Renal pelvis (tissue), 4 donors: Measurements from ENCODE around the gene NISCH. TPM values are rescaled to one million over a fixed set of nuclear protein-coding genes. Genes with fewer than 3 reads are reported as not detected.

Experiments used
- DNase-seq: peaks from one replicate; pipeline ENCODE4 v3.0.0-alpha.2; 2013
- polyA plus RNA-seq, 3 donors: library from polyadenylated mRNA; unstranded; fragments of 120-200 nt; gene quantifications; one replicate each; pipeline ENCODE4 v1.2.1, GENCODE V29; 2013; ENCODE audit not compliant: insufficient read length in 3 of 3

The NISCH gene
- polyA plus RNA-seq, 3 donors: 112 to 148 (median 133) TPM

DNA sequence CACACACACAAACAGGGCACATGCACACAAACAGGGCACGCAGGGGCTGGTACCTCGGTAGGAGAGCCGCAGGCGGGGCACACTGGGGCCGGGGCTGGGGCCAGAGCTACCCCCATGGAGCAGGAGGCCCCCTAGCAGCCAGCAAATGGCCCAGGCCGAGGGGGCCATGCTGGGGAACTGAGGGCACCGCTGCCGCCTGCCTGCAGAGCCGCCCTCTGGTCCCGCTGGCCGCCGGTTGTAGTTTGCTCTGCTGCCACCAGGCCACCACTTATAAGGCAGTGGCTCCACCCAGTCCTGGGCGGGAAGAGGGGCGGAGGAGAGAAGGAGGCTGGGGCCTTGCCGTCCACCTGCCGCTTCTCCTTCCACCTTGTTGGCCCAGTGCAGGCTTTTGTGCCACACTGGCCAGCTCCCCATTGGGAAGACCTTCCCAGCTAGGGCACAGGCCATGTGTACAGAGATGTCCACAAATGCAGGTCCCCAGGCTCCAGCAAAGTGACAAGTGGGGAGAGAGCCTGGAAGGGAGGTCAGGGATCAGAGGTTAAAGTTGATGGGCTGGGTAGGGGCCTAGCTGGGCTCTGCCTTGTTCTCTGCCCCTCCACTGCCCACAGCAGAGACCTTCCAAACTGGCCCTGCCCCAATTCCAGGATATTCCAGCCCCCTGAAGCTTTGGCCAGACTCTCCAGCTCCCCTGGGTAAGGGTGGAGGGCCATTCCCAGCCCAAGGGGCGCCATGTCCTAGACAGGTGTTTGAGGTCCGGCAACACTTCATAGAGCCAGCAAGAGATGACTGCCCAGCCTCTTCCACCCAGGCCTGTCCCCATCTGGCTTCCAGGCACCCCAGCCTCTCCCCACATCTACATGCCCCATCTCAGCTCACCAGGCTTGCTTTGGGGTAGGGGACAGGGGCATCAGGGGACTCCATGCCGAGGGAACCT, 10.3 kb upstream of the NISCH start, which contains the start of gene SEMA3G:
TSS of gene SEMA3G (minus strand) at position 244 of the 934 bp plus-strand sequence. CDS start at position 168, 76 bp downstream.
- DNase-seq: no peak

DNA sequence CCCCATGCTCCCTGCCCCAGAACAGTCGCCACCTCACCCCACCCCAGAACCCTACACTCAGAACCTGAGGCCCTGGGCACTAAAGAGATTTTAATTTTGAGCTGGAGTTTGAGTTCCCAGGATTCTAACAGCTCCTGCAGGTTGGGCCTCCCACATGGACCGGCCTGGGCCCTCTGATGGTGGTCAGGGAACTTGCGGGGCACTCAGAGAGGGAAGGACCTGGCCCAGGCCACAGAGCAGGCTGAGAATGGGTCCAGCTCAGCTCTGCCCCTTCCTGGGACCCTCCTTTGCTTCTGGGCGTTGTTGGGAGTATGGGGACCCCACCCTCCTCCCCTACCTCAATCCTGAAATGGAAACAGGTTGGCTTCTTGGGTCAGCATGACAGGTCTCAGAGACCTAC, 9.4 kb upstream of the NISCH start:
- DNase-seq: no peak

DNA sequence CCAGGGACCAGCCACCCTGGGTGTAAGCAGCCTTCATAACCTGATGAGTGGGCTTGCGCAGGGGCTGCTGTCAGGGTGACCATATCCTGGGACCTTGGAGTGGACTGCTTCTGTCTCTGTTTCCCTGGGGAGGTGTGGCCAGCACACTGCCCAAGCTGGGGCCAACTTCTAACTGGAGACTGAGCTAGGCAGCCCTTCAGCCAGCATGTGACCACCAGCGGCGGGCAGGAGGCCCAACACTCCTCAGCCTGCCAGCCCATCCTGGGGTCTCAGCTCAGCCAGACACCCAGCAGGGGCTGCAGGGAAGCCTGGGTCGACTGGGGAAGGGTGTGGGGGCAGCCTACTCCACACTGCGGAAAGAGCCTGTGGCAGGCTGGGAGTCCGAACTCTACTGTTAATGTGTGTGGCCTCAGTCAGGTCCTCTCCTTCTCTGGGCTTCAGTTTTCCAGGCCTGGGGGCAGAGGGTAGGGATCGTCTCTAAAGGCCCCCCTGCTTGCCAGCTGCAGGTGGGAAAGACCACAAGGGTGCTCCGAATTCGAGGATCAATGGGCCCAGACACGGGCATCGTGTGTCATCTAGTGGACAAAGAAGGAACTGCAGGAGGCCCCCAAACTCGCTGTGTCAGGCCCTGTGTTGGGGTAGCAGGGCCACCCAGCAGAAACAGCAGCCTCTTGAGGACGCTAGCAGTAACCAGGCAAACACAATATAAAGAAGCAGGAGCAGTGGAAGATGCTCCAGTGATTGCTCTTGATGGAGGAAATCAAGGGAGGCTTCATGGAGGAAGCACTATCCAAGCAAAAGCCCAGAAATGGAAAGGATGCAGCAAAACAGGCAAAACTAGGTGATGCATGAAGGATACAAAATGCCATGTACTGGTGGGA, 8.5 kb upstream of the NISCH start:
- DNase-seq: peak; percentile 48

DNA sequence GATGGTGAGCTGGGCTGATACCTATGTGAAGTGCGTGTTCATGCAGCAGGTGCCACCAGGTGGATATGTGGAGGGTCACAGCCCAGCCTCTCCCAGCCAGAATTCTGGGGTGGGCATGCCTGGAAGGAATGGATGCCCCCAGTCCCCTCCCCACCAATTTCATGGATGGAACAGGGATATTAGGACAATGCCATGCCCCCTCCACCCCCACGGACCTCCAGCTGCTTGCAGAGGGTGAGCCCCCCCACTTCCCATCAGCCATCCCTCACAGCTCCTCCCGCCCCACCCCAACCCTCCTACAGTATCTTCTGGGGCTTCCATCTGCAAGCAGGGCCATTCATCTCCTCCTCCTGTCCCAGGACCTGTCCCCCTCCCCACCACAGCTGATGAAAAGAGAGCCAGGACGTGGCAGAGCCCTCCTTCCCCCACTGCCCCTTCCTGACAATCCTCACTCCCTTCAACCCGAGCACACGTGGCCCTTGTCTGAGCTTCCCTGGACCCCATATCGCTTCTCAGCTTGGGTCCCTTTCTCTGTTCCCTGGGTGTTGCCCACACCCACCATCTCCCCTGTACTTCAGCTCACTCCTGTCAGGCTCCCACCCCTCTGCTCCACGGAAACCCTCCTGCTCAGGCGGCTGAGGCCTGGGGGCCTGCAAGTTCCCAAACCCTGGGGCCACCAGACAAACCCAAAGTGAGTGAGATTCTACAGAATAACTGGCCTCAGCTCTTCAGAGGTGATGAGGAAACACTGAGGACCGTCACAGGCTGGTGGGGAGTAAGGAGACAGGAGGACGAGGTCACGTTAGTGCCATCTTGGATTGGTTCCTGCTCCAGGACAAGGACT, 7.7 kb upstream of the NISCH start:
- no peak for DNase-seq

DNA sequence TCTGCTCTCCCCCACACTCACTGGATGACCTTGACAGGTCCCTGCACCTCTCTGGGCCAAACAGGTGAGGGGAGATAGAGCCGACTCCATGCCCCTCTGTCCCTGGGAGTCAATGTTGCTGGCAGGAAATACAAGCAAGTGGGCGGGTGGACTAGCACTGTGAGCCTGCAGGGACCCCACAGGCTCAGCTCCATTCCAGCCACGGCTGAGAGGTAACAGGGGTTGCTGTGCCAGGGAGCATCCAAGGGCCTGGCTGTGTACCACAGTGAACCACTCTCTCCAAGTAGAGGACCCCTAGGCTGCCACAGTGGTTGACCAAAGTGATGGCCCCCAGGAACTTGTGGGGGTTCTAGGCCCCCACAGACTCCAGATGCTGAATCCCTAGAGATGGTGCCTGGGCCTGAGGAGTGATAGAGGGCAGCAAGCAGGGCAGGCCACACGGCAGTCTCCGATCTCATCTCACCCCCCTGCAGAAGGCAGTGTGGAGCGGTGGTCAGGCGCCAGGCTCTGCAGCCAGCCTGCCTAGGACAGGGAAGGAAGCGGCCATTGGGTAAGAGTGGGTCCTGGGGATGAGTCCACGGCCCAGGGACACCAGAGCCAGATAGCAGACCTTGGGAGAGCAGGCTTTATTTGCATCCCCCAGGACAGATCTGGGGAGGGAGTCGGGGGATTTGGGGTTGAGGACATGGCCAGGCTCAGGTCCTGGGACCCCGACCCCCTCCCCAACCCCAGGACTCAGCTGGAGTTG, 4.7 kb upstream of the NISCH start:
- no peak for DNase-seq

DNA sequence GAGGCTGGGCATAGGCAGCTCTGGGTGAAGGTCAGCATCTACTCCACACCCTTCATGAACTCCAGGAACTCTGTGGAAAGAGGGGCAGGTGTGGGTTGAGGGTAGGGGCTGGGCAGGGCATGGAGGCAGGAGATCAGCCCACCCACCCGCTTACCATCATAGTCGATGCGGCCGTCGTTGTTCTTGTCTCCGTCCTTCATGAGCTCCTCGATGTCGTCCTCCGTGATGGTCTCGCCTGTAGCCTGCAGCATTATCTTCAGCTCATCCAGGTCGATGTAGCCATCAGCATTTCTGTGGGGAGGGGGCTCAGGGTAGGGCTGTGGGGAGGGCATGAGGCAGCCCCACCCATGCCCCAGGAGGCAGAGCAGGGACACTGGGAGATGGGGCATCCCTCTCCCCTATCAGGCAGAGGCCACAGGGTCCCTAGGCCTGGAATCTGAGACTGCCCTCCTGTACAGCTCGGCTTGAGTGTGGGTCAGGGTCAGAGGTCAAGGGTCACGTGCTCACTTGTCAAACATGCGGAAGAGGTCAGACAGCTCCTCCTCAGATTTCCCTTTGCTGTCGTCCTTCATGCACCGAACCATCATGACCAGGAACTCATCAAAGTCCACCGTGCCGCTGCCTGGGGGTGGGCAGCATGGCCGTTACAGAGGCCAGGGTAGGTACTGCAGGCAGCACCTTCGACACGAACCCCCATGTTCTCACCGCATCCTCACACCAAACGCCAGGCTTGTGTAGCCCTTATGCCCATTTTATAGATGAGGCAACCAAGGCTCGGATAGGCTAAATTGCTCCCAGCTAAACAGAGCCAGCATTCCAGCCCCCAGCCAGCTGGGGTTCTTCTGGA, 3.9 kb upstream of the NISCH start:
- no peak for DNase-seq

DNA sequence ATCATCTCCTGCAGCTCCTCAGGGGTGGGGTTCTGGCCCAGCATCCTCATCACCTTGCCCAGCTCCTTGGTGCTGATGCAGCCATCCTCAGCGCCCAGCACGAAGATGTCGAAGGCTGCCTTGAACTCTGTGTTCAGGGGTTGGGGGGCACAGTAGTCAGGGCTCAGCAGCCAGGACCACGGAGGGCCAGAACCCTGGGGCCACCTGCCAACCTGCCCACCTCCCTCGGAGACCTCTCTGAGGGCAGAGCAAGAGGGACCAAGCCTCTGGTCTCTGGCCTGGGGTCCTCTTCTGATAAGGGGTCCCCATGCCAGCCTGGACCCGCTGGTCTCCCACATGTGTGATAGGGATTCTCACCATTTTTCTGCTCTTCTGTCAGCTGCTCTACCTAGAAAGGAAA, 3.3 kb upstream of the NISCH start:
- DNase-seq: no peak

DNA sequence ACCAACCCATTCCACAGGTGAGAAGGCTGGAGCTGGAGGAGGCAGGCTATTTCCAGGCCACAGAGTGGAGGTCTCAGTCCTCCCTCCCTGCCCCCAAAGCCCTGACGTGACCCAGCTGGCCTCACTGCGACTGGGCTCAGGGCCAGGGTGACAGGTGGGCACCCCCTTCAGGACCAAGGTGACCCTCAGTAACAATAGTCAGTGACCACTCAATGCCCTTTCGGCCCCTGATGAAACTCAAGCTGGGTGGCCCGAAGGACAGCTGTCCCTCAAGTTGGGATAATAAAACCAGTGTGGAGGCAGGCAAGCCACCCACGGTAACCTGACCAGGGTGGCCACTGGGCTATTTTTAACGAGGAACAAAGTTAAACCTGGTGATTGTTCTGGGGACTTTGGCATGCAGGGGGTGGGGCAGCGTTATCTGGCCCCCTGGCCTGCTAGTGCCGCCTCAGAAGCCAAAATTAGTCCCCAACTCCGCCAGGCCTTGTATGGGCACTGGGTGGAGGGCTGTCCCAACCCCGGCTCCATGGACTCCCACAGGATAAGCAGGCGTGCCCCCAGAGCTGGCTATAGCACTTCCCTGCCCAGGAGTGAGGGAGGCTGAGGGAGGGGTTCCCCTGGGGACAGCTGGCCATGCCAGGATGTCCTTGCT, 2.7 kb upstream of the NISCH start:
- no peak for DNase-seq

DNA sequence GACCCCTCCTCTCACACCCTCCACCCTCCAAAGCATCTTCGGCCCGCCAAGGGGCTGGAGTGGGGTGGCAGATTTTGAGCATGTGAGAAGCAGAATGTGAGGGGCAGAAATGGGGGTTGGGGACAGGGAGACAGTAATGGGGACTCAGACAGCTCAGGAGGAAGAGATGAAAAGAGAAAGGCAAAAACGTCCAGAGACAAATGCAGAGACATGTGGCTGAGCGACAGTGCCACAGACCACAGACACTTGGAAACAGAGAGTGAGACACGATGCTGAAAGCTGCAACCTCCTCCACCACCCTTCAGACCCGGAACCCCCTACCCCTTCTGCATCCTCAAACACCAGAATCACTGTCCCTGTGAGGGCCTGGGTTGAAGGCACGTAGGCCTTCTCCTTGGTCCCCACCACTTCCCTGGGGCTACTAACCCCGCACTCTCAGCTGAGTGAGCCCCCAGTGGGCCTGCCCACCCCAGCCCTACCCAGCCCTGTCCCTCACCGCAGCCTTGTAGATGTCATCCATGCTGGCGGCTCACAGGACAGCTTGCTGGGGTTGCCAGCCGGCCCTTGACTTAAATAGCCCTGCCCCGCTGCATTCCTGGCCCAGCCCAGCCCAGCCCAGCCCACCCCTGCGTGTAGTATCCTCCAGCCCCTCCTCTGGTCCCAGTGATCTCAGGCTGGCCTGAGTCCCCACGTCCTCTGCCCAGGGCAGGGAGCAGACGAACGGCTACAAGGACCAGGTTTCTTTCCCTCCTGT, 1.7 kb upstream of the NISCH start, which contains the start of gene TNNC1:
TSS of gene TNNC1 (minus strand) at position 546 of the 754 bp plus-strand sequence. CDS start at position 520, 26 bp downstream.
- DNase-seq: no peak

DNA sequence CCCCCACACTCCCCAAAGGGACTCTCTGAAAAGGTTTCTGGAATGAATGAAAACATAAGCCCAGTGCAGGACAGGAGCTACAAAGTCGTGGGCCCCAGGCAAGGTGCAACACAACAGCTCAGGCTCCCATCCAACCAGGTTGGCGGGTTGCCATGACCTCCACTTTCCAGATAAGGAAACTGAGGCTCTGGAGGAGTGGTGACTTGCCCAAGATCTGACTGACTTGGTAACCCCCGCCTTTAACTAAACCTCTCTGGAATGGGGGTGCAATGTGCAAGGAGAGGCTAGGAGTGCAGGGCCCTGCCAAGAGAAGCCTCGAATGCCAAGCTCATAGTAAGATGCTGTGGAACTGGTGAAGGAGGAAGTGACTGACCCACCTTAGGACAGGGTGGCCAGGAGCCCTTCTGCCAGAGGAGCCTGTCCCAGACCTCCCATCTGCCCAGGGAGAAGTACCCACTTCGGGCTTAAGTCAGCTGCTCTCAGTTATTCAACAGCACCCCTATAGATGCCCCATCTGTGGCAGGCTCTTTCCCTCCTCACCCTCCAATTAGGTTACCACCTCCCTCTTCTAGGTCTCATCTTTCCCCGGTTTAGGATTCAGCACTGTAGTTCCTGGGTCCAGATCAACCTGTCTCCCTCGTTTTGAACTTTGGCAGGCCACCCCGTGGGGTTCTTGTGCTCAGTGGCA, 1.0 kb upstream of the NISCH start:
- no peak for DNase-seq

DNA sequence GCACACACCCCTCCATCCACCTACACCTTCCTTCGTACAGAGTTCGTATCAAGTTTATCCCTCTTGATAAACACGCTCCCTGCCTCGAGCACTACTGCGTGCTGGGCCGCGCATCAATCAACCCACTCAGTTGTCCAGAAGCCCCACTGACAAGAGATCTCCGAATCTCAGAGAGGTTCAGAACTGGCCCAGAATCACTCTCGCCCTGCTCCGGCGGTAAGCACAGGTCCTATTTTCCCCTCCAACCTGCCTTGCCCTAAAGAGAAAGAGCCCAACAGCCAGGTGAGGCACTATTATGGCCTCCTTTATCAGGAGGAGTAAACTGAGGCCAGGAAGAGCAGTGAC, 494 bp upstream of the NISCH start:
- no peak for DNase-seq

DNA sequence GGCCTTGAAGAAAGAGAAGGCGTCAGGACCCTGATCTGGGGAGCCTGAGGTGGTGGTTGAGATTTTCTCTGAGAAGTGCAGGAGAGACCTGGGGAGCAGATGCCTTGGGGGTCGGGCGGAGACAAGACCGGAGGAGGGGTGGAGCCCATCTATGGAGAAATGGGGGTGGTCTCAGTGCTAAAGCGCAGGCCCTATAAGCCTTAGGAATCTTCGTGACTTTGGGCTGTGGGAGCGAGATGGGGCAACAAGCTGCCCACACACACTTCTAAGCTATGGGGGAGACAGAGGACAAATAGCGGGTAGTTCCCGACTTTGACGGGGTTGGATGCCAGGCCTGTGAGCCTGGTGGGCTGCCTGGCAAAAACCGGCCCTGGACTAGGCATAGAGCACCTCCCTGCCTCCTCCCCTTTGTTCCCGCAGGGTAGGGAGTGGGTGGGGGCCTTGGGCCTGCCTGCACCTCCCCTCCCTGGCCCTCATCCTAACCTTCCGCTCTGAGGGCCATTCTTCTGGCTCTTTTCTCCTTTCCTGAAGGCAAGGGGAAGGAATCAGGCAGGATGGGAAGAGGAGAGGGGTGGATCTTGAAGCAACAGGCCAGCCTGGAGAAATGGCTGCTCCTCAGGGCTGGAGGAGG, 880 bp downstream of the NISCH start:
- no peak for DNase-seq

DNA sequence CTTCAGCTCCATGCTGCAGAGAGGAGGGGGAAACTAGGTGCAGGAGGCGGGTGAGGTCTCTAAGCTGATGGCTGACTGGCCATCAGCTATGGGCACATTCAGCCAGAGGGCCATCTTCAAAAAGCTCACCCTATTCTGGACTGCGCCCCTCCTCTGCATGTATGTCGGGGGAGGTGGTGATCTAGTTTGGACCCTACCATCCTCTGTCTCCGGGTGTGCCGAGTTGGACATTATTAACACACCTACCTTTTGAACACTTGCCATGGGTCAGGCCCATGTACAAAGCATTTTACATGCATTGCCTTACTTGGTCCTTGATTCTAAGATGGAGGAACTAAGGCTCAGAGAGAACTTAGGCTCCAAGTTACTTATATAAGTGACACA, 1.4 kb downstream of the NISCH start:
- no peak for DNase-seq

DNA sequence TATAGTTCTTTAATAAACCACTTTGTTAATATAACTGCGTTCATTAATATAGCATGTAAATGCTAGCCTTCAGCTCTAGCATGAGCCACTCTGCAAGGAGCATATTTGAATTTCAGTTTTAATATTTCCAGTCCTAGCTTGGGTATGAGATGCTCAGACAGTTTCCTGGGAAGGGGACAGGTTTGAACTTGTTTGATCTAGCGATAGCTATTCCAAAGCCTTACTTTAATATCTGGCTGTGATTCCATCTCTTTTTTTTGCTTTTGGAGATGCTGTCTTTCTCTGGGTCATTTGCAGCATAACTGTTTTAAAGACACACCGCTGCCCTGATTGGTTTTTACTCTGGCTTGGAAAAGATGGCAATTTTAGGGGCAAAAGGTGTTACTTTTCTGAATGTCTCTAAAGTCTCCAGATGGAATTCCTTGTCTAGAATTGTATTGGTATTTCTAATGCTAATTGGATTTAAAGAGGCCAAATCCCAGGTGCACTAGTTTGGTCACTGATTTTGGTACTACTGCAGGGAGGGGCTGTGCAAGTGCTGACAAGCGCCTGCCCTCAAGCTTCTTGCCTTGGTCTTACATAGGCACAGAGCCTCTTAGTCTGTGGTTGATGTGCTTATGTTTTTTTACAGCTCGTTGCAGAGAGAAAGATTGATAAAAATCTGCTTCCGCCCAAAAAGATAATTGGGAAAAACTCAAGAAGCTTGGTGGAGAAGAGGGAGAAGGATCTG, 2.8 kb downstream of the NISCH start:
- DNase-seq: no peak

DNA sequence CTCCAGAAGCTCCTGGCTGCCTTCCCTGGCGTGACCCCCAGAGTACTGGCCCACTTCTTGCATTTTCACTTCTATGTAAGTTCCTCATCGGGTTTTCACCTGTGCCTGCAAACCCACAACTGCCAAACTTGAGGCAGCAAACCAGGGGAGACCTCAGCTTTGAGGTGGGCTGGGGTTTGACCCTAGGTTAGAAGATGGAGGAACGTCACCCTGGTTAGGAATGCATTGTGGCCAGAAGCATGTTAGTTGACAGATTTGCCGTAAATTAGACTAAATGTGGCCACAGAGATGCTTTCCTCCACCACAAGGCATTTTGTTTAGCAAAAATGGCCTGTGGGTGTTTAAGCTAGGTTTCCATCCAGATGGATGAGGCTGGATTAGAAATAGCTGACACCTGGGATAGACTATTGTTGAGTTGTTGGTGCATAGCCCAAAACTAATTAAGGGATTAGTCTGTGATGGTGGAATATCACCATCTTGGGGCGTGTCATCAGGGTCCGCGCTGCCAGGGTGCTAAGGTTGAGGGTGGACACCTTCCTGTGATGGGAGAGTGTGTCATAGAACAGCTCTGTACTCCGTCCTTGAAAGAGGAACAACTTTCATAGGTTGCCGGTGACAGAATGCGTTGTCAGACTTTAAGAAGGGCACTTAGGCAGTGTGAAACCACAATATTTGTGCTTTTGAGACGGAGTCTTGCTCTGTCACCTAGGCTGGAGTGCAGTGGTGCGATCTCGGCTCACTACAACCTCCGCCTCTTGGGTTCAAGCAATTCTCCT, 3.6 kb downstream of the NISCH start:
- DNase-seq: no peak

DNA sequence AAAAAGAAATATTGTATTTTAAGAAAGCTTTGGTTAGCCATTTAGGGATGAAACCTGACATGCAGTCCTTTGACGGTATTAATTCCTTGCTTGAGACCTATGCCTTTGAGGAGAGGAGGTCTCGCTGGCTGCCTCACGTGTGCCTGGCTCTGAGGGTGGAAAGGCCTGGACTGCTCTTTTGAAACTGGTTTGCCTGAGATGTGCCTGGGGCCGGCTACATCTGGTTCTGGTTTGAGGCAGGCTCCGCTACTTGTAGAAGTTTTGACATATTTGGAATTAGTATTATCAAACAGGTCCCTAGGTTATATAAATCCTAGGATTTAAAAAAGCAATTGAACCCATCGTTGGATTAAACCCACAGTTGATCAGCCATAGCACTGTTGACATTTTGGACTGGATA, 6.5 kb downstream of the NISCH start:
- no peak for DNase-seq
